ENCODE measurements around the gene KIAA1210. TPM values are rescaled to one million over a fixed set of nuclear protein-coding genes. Genes with fewer than 3 reads are reported as not detected.

Gene KIAA1210
- total RNA-seq, 1 experiment from 2014 or later = not detected

GRCh38 chrX:119073200-119073905, 54.3 kb downstream of the KIAA1210 start:
- Histone ChIP-seq H3K27me3 (ENCODE audit: control insufficient read depth, insufficient read depth, low read length) (no peaks in the 10 kb centered on the region), H3K36me3 (replicated peaks; ENCODE audit: control insufficient read depth, insufficient read depth, low read length) (no peaks in the 10 kb centered on the region)
- no peak for DNase-seq

GRCh38 chrX:119072744-119073143, 54.9 kb downstream of the KIAA1210 start, which contains the start of gene CT47C1:
CT47C1 (plus strand) TSS chrX:119072993; CDS start chrX:119073226, 233 bp downstream.
- H3K27me3 ChIP-seq (ENCODE audit: control insufficient read depth, insufficient read depth, low read length) = no peaks in the 10 kb centered on the region
- no peak within 1 kb of the TSS for H3K4me3 ChIP-seq (ENCODE audit: insufficient read depth, low read depth, low read length)
- H3K36me3 ChIP-seq (replicated peaks; ENCODE audit: control insufficient read depth, insufficient read depth, low read length) = no peaks in the 10 kb centered on the region
- DNase-seq = no peak

More at GRCh38 chrX:119073200-119073905, 54.3 kb downstream of the KIAA1210 start:
- no peak overlapping the region for H3K4me3 ChIP-seq (ENCODE audit: insufficient read depth, low read depth, low read length)

DNA sequence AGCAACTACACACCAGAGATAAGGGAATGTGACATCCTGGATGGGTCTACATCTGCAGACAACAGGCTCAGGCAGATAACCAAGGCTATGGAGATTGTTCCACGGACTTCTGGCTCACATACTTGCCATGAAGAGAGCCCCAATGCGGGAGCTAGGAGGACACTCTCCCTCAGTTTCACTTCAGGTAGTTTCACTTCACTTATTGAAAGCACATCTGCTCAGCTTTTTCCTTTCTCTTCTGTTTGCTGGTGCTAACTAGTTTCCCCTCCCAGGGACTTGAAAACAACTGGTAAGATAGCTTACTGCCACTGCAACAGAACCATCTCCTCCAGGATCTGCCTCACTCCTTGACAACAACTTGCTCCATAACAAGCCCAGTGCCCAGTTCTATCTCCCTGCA, 56.2 kb downstream of the KIAA1210 start:
- H3K4me3 ChIP-seq (ENCODE audit: insufficient read depth, low read depth, low read length) = no peak overlapping the region
- H3K36me3 ChIP-seq (replicated peaks; ENCODE audit: control insufficient read depth, insufficient read depth, low read length) = no peaks in the 10 kb centered on the region
- DNase-seq = no peak
- H3K27me3 ChIP-seq (ENCODE audit: control insufficient read depth, insufficient read depth, low read length) = peaks cover 2% of the 10 kb centered on the region; the same call in 1 of the 2 replicates

DNA sequence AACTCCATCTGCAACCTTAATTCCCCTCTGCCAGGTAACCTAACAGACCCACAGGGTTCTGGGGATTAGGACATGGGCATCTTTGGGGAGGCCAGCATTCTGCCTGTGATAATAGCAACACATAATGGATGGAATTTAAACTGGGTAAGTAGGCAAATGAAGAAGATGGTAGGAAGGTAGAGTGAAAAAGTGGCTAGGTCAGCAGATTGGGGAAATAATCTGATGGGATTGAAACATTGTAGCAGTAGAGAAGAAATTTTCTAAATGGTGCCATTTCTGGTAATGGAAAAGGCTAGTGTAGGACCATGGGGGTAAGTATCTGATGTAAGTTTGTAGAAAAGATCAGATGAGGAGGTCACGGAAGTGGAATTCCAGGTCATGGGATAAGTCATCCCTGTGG, 57.9 kb downstream of the KIAA1210 start:
- Histone ChIP-seq H3K4me3 (ENCODE audit: insufficient read depth, low read depth, low read length) (no peak overlapping the region), H3K27me3 (ENCODE audit: control insufficient read depth, insufficient read depth, low read length) (peaks cover 2% of the 10 kb centered on the region; the same call in 1 of the 2 replicates), H3K36me3 (replicated peaks; ENCODE audit: control insufficient read depth, insufficient read depth, low read length) (no peaks in the 10 kb centered on the region)
- no peak for DNase-seq

- Histone ChIP-seq H3K36me3 (replicated peaks; ENCODE audit: control insufficient read depth, insufficient read depth, low read length) (no peaks in the 10 kb centered on the region), H3K27me3 (ENCODE audit: control insufficient read depth, insufficient read depth, low read length) (peaks cover 2% of the 10 kb centered on the region; the same call in 1 of the 2 replicates), H3K4me3 (ENCODE audit: insufficient read depth, low read depth, low read length) (no peak overlapping the region)
- no peak for DNase-seq
Observed at GRCh38 chrX:119069128-119069527, 58.5 kb downstream of the KIAA1210 start.

GRCh38 chrX:119067023-119067739, 60.4 kb downstream of the KIAA1210 start:
- Histone ChIP-seq H3K27me3 (ENCODE audit: control insufficient read depth, insufficient read depth, low read length) (peaks cover 2% of the 10 kb centered on the region; the same call in 1 of the 2 replicates), H3K36me3 (replicated peaks; ENCODE audit: control insufficient read depth, insufficient read depth, low read length) (no peaks in the 10 kb centered on the region), H3K4me3 (ENCODE audit: insufficient read depth, low read depth, low read length) (no peak overlapping the region)
- DNase-seq = peak; percentile 58

- DNase-seq = no peak
- H3K4me3 ChIP-seq (ENCODE audit: insufficient read depth, low read depth, low read length) = no peak overlapping the region
- H3K36me3 ChIP-seq (replicated peaks; ENCODE audit: control insufficient read depth, insufficient read depth, low read length) = no peaks in the 10 kb centered on the region
- peaks cover 2% of the 10 kb centered on the region; the same call in 1 of the 2 replicates for H3K27me3 ChIP-seq (ENCODE audit: control insufficient read depth, insufficient read depth, low read length)
Observed at GRCh38 chrX:119063428-119063827, 64.2 kb downstream of the KIAA1210 start.

- DNase-seq = no peak
Observed at GRCh38 chrX:119062750-119063374, 64.8 kb downstream of the KIAA1210 start.

GRCh38 chrX:119055687-119056086, 71.9 kb downstream of the KIAA1210 start:
- no peak for DNase-seq
- no peaks in the 10 kb centered on the region for H3K36me3 ChIP-seq (replicated peaks; ENCODE audit: control insufficient read depth, insufficient read depth, low read length)
- H3K4me3 ChIP-seq (ENCODE audit: insufficient read depth, low read depth, low read length) = no peak overlapping the region
- H3K27me3 ChIP-seq (ENCODE audit: control insufficient read depth, insufficient read depth, low read length) = no peaks in the 10 kb centered on the region

More at GRCh38 chrX:119062750-119063374, 64.8 kb downstream of the KIAA1210 start:
- Histone ChIP-seq H3K36me3 (replicated peaks; ENCODE audit: control insufficient read depth, insufficient read depth, low read length) (no peaks in the 10 kb centered on the region), H3K27me3 (ENCODE audit: control insufficient read depth, insufficient read depth, low read length) (peaks cover 2% of the 10 kb centered on the region; the same call in 1 of the 2 replicates), H3K4me3 (ENCODE audit: insufficient read depth, low read depth, low read length) (no peak overlapping the region)

DNA sequence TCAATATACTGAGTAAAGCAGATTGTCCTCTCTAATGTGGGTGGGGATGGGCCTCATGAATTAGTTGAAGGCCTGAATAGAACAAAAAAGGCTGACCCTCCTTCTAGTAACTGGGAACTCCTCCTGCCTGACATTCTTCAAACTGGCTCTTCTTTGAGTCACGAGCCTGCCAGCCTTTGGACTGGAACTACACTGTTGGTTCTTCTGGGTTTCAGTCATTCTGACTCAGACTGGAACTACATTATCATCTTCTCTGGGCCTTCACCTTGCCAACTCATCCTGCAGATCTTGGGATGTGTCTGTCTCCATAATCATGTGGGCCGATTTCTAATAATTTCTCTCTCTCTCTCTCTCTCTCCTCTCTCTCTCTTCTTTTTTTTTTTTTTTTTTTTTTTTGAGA, 81.7 kb downstream of the KIAA1210 start:
- H3K36me3 ChIP-seq (replicated peaks; ENCODE audit: control insufficient read depth, insufficient read depth, low read length) = no peaks in the 10 kb centered on the region
- no peaks in the 10 kb centered on the region for H3K27me3 ChIP-seq (ENCODE audit: control insufficient read depth, insufficient read depth, low read length)
- no peak for DNase-seq
- H3K4me3 ChIP-seq (ENCODE audit: insufficient read depth, low read depth, low read length) = no peak overlapping the region

DNA sequence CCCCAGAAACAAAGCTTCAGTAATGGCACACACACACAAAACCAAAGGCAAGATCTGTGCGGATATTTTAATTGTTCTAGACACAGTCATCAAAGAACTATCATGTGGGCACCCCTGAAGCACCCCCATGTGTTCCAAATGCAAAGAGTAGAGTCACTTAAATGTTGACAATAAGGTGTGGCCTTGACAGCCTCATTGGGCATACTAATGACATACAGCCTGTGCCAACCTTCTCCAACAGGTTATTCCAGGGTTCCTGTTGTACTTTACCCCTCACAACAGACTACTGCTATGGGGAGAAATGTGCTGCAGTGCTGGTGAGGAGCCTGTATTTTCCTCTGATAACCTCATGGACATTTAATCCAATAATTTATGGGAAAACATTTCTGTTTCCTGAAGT, 84.6 kb downstream of the KIAA1210 start:
- no peaks in the 10 kb centered on the region for H3K36me3 ChIP-seq (replicated peaks; ENCODE audit: control insufficient read depth, insufficient read depth, low read length)
- no peak for DNase-seq
- H3K27me3 ChIP-seq (ENCODE audit: control insufficient read depth, insufficient read depth, low read length) = no peaks in the 10 kb centered on the region
- no peak overlapping the region for H3K4me3 ChIP-seq (ENCODE audit: insufficient read depth, low read depth, low read length)

DNA sequence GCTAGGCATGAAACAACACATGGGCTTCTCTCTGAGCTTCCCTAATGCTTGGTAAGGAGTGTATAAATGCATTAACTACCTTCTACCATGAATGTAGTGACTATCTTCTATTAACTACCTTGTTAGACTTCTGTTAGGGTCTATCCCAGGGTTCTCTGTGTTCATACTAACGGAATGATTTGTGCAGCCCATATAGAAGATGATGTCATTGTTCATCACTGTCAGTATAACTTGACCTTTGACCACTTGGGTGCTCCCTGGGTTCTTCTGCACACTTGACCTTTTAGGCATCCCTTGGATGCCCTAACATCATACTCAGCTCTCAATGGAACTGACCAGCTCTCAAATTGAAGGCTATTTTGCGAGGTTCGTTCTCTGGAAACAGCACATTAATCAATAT, 85.6 kb downstream of the KIAA1210 start:
- Histone ChIP-seq H3K36me3 (replicated peaks; ENCODE audit: control insufficient read depth, insufficient read depth, low read length) (no peaks in the 10 kb centered on the region), H3K27me3 (ENCODE audit: control insufficient read depth, insufficient read depth, low read length) (no peaks in the 10 kb centered on the region)

GRCh38 chrX:119041175-119041574, 86.4 kb downstream of the KIAA1210 start:
- Histone ChIP-seq H3K27me3 (ENCODE audit: control insufficient read depth, insufficient read depth, low read length) (no peaks in the 10 kb centered on the region), H3K36me3 (replicated peaks; ENCODE audit: control insufficient read depth, insufficient read depth, low read length) (no peaks in the 10 kb centered on the region), H3K4me3 (ENCODE audit: insufficient read depth, low read depth, low read length) (no peak overlapping the region)
- DNase-seq = no peak

More for the DNA sequence above, 85.6 kb downstream of the KIAA1210 start:
- no peak for DNase-seq
- no peak overlapping the region for H3K4me3 ChIP-seq (ENCODE audit: insufficient read depth, low read depth, low read length)

DNA sequence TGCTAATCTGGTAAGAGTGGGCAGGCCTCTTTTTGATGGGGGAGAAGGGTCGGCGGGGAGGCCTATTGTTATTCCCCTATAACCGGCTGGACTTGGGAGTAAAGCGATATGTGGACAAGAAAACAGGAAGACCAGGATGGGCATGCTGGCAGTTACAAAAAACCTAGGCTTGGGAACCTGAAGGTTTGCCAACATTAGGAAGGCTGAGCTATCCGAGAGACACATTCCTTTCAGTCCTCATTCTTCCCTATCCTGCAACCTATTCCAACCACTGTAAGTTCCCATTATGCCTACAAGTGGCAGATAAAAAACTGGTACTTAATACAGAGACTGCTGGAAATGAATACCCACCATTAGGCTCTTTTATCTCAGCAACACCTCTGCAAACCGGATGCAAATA, 87.2 kb downstream of the KIAA1210 start:
- H3K27me3 ChIP-seq (ENCODE audit: control insufficient read depth, insufficient read depth, low read length) = no peaks in the 10 kb centered on the region
- DNase-seq = no peak
- no peak overlapping the region for H3K4me3 ChIP-seq (ENCODE audit: insufficient read depth, low read depth, low read length)
- H3K36me3 ChIP-seq (replicated peaks; ENCODE audit: control insufficient read depth, insufficient read depth, low read length) = no peaks in the 10 kb centered on the region

All from H7 (cell line).